ENCODE data around the gene KCNK4. TPM values are rescaled to one million over a fixed set of nuclear protein-coding genes. Genes with fewer than 3 reads are reported as not detected.

Gene KCNK4
- total RNA-seq, 1 donor from 2014 or later, result not detected

GRCh38 chr11:64303109-64304031 lies 12.3 kb downstream of the KCNK4 start:
- no peaks in the 10 kb centered on the region for H3K9me3 Mint-ChIP-seq
- no peaks in the 10 kb centered on the region for H3K9me3 ChIP-seq (ENCODE audit: low read depth)
- H3K36me3 Mint-ChIP-seq, result no peaks in the 10 kb centered on the region
- H3K4me3 Mint-ChIP-seq, result peak overlapping the region; percentile 91
- H3K27ac ChIP-seq, result no peak overlapping the region
- no peak overlapping the region for H3K27ac Mint-ChIP-seq
- peaks cover 18% of the 10 kb centered on the region for H3K79me2 ChIP-seq (ENCODE audit: low read depth)
- peaks cover 20% of the 10 kb centered on the region for H3K4me1 ChIP-seq
- H4K20me1 ChIP-seq (ENCODE audit: low read depth), result peaks cover 36% of the 10 kb centered on the region
- no peak overlapping the region for H3K4me2 ChIP-seq
- no peaks in the 10 kb centered on the region for H3K36me3 ChIP-seq
- peaks cover 42% of the 10 kb centered on the region for H3K27me3 Mint-ChIP-seq (ENCODE audit: insufficient read depth, low read depth)
- H3K4me1 Mint-ChIP-seq, result peaks cover 26% of the 10 kb centered on the region
- no peak for TF ChIP-seq EZH2phosphoT487 (IDR thresholded peaks at IDR 0.05)
- TF ChIP-seq CTCF (IDR thresholded peaks at IDR 0.05), result no peak
- TF ChIP-seq EZH2 (IDR thresholded peaks at IDR 0.05), result no peak
- H3K4me3 ChIP-seq, result no peak overlapping the region
- H2AFZ ChIP-seq (replicated peaks), result no peak overlapping the region
- H3K27me3 ChIP-seq, result peaks cover 59% of the 10 kb centered on the region
- no peak for DNase-seq (ENCODE audit: low spot score)
- peaks cover 36% of the 10 kb centered on the region for H3F3A ChIP-seq (ENCODE audit: low read depth)
- no peak overlapping the region for H3K9ac ChIP-seq

DNA sequence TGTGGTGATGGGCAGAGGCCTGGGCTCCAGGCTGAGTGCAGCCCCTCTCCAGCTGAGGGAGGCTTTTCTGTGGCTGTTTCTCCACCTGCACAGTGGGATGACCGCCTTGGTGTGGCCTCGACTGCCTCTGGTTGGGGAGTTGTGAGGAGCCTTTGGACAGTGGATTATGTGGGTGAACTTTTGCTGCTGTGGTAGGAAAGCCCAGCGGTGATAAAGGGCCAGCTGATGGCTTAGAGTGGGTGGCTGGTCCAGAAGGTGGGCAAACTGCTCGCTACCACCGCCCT lies 12.9 kb downstream of the KCNK4 start:
- Mint-ChIP-seq H3K27me3 (ENCODE audit: insufficient read depth, low read depth) (peaks cover 36% of the 10 kb centered on the region), H3K4me1 (peaks cover 26% of the 10 kb centered on the region), H3K9me3 (no peaks in the 10 kb centered on the region), H3K27ac (no peak overlapping the region), H3K4me3 (peak overlapping the region; percentile 91), H3K36me3 (no peaks in the 10 kb centered on the region)
- Histone ChIP-seq H2AFZ (replicated peaks) (no peak overlapping the region), H4K20me1 (ENCODE audit: low read depth) (peaks cover 30% of the 10 kb centered on the region), H3K79me2 (ENCODE audit: low read depth) (peaks cover 18% of the 10 kb centered on the region), H3K27me3 (peaks cover 53% of the 10 kb centered on the region), H3K9me3 (ENCODE audit: low read depth) (no peaks in the 10 kb centered on the region), H3K9ac (no peak overlapping the region), H3K4me3 (no peak overlapping the region), H3K27ac (no peak overlapping the region), H3F3A (ENCODE audit: low read depth) (peaks cover 35% of the 10 kb centered on the region), H3K36me3 (no peaks in the 10 kb centered on the region), H3K4me2 (no peak overlapping the region), H3K4me1 (peaks cover 20% of the 10 kb centered on the region)
- TF ChIP-seq EZH2phosphoT487 (IDR thresholded peaks at IDR 0.05) (no peak), CTCF (IDR thresholded peaks at IDR 0.05) (no peak), EZH2 (IDR thresholded peaks at IDR 0.05) (no peak)
- no peak for DNase-seq (ENCODE audit: low spot score)

DNA sequence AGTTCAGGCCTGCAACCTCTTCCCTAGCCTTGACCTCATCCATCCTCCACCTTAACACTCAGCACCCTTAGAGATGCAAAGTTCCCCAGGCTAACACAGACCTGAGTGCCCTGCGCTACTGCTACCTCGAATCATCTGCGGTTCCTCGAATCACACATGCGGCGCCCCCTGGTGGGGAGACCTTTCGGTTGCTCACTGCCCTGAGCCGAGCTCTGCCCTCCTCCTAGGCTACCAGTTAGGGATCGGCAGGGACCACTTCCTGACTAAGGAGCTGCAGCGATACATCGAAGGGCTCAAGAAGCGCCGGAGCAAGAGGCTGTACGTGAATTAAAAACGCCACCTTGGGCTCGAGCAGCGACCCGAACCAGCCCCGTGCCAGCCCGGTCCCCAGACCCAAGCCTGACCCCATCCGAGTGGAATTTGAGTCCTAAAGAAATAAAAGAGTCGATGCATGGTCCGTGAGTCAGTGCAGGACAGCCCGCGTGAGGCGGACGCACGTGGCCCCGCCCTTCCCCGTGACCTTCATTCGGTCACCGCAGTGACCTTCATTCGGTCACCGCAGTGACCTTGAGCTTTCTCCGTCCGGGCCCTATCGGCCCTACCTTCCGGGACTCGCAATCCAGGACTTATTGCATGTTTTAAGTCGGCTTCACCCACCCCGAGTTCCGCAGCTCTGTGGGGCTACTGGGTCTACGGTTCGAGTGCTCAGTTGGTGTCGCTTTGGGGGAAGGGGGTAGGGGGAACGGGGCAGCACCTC lies 13.4 kb downstream of the KCNK4 start:
- no peaks in the 10 kb centered on the region for H3K36me3 Mint-ChIP-seq
- Histone ChIP-seq H3K36me3 (no peaks in the 10 kb centered on the region), H3K4me3 (peak overlapping the region; percentile 60), H3K27me3 (peaks cover 48% of the 10 kb centered on the region), H3K27ac (no peak overlapping the region), H3K79me2 (ENCODE audit: low read depth) (peaks cover 18% of the 10 kb centered on the region), H3K9me3 (ENCODE audit: low read depth) (no peaks in the 10 kb centered on the region), H3K4me2 (peak overlapping the region; percentile 98), H3K9ac (no peak overlapping the region), H4K20me1 (ENCODE audit: low read depth) (peaks cover 27% of the 10 kb centered on the region), H2AFZ (replicated peaks) (peak overlapping the region; percentile 37), H3F3A (ENCODE audit: low read depth) (peaks cover 30% of the 10 kb centered on the region), H3K4me1 (peaks cover 15% of the 10 kb centered on the region)
- peak overlapping the region; percentile 91 for H3K4me3 Mint-ChIP-seq
- H3K27ac Mint-ChIP-seq, result no peak overlapping the region
- no peaks in the 10 kb centered on the region for H3K9me3 Mint-ChIP-seq
- peaks cover 26% of the 10 kb centered on the region for H3K4me1 Mint-ChIP-seq
- peaks cover 34% of the 10 kb centered on the region for H3K27me3 Mint-ChIP-seq (ENCODE audit: insufficient read depth, low read depth)
- DNase-seq (ENCODE audit: low spot score), result peak; percentile 96
- TF ChIP-seq CTCF (IDR thresholded peaks at IDR 0.05) (peak; percentile 96), EZH2phosphoT487 (IDR thresholded peaks at IDR 0.05) (peak; percentile 37), EZH2 (IDR thresholded peaks at IDR 0.05) (no peak)

All from neural progenitor cell (in vitro differentiated cells).